Pons (tissue), 1 donor: ENCODE data around the gene SARNP.
"Not testable (repeated sequence)": the region's sequence is repeated elsewhere in the genome, so short reads cannot be mapped to it uniquely, and the experiment has no call there.

Experiments
- DNase-seq: peaks from one replicate; pipeline ENCODE4 v3.0.0-alpha.2; 2016; ENCODE audit warnings: low spot score

The SARNP gene

DNA sequence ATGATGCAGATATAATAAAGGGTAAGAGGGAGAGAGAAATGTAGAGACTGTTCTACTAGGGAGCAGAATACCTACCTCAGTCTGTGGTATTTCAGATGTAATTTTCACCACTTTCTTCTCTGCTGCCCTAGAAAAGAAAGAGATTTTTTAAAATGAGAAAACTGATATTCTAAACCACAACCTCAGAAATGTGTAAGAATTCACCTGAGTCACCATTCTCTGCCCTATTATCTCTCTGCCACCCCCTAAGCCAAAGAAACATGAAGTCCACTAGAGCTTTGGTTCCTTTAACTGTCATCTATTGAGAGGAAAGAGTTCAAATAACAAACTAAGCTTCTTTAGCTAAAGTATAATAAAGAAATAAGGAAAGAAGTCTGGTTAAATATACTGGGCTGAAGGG lies 21.6 kb downstream of the SARNP start:
- no peak for DNase-seq

DNA sequence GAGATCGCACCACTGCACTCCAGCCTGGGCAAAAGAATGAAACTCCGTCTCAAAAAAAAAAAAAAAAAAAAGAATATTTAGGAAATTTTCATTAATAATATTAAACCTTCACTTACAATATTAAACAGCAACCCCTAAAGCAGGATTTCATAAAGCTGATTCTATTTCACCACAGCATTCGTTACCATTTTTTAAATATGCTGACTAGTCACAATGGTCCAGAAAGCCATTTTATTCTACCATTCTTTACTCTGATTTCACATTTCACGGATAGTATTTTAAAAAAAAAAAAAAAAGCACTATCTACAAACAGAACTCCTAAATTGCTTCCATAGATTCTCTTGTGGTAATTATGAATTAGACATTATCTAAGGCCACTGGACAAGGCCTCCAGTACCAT lies 27.6 kb downstream of the SARNP start:
- no peak for DNase-seq

DNA sequence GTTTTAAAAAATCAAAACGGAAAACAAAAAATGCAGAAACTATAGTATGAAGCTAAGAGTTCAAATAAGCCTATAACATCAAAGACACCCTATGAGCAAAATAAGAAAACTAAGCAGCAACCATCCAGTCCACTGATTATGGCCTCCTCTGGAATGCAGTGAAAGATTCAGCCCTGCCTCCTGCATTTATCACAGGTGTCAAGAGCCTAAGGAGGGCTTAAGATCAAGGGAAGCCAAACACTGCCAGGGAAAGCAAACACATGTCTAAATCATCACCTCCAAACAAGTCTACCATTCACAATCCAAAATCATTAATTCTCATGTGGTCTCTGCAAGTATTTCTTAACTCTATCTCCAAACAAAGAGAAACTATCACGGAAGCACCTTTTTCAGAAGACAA lies 28.4 kb downstream of the SARNP start:
- no peak for DNase-seq

DNA sequence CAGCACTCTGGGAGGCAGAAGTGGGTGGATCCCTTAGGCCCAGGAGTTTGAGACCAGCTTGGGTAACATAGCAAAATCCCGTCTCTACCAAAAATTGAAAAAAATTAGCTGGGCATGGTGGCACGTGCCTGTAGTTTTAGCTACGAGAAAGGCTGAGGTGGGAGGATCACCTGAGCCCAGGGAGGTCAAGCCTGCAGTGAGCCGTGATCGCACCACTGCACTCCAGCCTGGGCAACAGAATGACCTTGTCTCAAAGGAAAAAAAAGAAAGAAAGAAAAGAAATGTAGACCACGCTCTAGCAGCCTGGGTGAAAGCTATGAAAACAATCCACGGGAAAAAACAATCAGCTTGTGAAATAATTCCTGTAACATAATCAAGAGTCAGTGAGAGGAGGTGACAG lies 29.0 kb downstream of the SARNP start:
- DNase-seq = no peak

DNA sequence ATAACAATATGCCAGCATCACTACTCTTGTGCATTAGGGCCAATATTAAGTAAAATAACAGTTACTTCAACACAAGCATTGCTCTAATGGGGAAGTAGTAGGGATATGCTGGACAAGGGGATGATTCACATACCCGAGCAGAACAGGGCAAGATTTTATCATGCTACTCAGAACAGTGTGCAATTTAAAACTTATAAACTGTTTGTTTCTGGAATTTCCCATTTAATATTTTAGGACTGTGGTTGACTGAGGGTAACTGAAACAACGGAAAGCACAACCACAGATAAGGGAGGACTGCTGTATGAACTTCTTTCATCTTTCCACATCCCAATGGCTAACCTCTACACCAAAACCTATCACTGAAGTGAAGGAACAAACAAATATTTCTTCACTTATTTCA lies 36.8 kb downstream of the SARNP start:
- no peak for DNase-seq

GRCh38 chr12:55777856-55778255 lies 39.7 kb downstream of the SARNP start:
- DNase-seq = no peak

DNA sequence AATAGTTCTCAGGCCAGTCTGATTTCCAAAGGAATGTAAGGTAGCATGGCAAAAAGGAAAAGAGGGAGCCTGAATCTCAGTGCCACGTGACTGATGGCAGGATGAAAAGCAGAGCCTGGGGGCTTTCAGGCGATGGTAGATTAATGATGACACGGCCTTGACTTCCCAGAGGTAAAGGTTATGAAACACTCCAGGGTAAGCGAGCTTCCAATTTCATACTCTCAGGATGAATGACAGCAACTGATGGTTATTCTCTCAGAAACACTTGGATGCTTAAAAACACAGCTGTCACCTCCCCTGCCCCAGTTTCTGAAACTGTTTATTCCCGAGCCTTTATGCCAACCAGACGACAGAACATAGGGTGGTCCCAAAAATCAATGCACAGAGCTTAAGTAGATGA lies 45.8 kb downstream of the SARNP start:
- no peak for DNase-seq

DNA sequence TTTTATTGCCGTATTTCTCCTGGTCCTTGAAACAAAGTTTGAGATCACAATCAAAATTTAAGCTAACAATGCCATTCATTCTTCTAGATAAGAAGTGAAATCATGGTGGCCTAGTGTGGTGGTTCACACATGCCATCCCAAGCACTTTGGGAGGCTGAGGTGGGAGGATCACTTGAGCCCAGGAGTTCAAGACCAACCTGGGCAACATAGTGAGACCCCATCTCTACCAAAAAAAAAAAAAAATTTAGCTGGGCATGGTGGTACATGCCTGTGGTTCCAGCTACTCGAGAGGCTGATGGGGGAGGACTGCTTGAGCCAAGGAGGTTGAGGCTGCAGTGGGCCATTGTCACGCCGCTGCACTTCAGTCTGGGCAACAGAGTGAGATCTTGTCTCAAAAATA lies 50.4 kb downstream of the SARNP start:
- no peak for DNase-seq

DNA sequence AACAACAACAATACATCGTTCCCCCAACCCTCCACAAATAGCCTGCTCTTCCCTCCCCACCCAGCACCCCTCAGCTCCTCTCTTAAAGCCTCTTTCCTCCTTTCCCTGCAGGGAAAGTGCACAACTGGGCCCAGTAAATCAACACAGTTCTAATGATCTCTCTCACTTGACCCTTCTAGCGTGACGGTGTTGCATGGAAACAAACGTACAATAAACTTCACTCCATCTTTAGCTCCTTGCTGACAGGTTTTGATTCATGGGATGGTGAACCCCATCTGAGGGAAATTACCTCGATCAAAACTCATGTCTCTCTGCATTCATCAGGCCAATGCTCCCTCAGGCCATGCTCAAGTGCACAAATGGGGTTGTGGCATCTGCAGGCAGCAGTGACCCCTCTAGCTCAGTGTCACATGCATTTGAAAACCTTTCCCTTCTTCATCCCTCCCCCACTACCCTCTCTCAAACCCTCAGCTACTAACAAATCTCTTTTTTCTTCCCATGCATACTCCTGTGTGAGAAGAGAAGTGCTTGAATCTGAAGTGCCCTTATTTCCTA lies 51.7 kb downstream of the SARNP start:
- no peak for DNase-seq

GRCh38 chr12:55762646-55763045 lies 54.9 kb downstream of the SARNP start:
- no peak for DNase-seq

- DNase-seq = no peak
Observed at GRCh38 chr12:55760663-55761062, 56.9 kb downstream of the SARNP start.

DNA sequence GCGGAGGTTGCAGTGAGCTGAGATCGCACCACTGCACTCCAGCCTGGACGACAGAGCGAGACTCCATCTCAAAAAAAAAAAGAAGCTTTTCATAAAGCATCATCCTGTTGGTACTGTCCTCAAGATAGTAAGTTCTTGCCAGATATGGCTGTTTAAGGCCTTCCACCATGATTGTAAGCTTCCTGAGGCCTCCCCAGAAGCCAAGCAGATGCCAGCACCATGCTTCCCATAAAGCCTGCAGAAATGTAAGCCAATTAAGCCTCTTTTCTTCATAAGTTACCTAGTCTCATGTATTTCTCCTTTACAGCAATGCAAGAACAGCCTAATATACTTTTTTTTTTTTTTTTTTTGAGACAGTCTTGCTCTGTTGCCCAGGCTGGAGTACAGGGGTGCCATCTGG lies 58.9 kb downstream of the SARNP start:
- DNase-seq = not testable (repeated sequence)

DNA sequence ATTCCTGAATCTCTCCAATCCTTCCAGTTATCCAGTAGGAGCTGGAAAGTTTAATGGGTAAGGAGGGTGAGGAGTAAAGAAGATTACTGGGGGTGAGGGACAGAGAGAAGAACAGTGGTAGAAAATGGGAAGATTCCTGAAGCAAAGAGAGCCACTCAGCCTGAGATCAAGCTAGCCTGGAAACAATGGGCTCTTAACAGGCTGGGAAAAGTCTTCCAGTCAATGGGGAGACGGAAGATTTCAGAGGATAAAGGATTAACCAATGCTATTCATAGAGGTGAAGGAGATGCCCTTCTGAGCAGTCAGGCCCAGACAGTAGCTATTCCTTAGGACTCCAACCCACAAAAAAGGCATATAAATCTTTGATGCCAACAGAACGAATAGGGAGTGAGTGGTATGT lies 59.8 kb downstream of the SARNP start:
- no peak for DNase-seq

- no peak for DNase-seq
Observed at GRCh38 chr12:55755246-55755645, 62.3 kb downstream of the SARNP start.

GRCh38 chr12:55748230-55748993 lies 69.1 kb downstream of the SARNP start:
- no peak for DNase-seq

GRCh38 chr12:55746913-55747231 lies 70.7 kb downstream of the SARNP start:
- DNase-seq = no peak

- DNase-seq = no peak
Observed at GRCh38 chr12:55746174-55746912, 71.2 kb downstream of the SARNP start.

GRCh38 chr12:55745361-55746173 lies 72.0 kb downstream of the SARNP start:
- no peak for DNase-seq

DNA sequence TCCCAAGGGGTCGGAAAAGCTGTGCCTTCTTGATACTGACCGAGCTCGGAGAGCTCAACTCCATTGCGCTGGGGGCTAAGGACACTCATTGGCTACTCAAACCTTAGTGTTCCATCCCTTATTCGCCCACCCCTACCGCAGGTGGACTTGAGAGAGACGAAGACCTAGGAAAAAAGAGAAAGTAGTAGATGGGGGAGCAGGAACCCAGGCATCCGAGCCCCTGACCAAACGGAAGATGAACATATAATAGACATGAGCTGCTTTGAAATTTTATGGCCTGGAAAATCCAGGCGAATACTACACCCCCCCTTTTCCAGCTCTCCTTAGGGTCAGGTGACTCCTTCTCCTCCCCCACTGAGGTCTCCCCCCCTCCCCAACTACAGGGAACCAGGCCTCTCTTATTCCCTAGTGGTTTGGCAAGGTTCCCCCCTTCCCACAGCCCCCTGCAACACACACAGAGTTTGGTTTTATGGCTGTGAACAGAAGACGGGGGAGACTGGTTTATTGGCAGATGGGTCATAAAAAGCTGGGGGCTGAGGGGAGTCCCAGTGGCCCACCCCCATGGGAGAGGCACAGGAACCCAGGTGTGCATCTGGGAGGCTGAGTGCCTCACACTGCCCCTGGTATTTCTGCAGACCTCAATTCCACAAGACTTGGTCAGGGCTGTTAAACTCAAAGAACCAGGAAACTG lies 73.0 kb downstream of the SARNP start:
- DNase-seq = no peak

DNA sequence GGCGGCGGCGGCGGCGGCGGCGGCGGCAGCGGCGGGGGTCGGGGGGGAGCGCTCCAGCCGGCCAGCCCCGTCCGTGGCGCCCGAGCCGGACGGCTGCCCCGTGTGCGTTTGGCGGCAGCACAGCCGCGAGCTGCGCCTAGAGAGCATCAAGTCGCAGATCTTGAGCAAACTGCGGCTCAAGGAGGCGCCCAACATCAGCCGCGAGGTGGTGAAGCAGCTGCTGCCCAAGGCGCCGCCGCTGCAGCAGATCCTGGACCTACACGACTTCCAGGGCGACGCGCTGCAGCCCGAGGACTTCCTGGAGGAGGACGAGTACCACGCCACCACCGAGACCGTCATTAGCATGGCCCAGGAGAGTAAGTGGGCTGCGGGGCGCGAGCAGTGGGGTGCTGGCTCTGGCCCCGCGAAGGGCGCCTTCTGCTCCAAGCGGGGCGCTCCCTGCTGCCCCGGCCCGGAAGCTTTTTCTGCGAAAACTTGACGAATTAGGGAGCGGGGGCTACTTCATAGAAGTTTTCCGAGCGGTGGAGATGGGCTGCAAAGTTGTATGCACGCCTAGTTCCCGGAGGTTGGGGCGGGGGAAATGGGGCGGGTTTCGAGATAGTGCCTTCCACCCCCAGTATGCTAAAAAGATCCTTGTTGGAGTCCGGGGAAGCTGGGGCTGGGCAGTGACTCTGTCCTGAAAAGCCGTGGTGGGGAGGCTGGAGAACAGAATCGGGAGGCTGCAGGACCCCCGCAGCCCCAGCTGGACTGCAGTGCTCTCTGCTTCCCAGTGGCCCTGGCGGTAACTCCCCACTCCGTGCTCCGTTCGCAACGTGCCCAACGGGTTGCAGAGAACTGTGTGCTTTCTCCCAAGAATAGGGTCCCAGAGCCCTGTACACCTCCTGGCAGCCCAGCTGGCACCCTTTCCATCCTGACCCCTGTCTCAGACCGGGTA lies 73.9 kb downstream of the SARNP start:
- no peak for DNase-seq
